Thyroid gland (tissue), 4 donors: ENCODE measurements around the gene SLC41A1.

Experiments used
- POLR2A ChIP-seq, 2 donors: fragments of 450-650 bp; IDR thresholded peaks; one replicate each; pipeline ENCODE4 v1.6.1; 2017; ENCODE audit warnings: antibody characterized with exemption in 2 of 2, mild to moderate bottlenecking in 2 of 2, moderate library complexity in 1 of 2
- TF ChIP-seq, protein P1 (sequence below), 6 experiments: fragments of 200-600 bp in 3 of 6; fragments of 450-650 bp in 3 of 6; sonication (generic) in 3 of 6; IDR thresholded peaks; one replicate each; pipeline ENCODE4 v1.5.1; 2016 to 2019; ENCODE audit warnings: antibody characterized with exemption in 6 of 6, mild to moderate bottlenecking in 2 of 6, inconsistent platforms in 1 of 6, moderate library complexity in 1 of 6

DNA sequence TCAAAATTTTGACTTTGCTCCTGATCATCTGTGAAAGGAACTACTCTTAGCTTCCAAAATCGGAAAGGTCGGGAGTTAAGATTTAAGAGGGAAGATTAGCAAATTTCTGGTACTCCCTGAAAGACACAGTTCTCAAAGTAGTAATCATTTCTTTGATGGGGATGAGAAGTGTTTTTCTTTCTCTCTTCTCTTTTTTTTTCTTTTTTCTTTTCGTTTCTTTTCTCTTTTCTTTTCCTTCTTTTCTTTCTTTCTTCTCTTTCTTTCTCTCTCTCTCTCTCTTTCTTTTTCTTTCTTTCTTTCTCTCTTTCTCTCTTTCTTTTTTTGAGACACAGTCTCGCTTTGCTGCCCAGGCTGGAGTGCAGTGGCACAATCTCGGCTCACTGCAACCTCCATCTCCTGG, 32.7 kb downstream of the SLC41A1 start:
- TF ChIP-seq, protein P1, sequence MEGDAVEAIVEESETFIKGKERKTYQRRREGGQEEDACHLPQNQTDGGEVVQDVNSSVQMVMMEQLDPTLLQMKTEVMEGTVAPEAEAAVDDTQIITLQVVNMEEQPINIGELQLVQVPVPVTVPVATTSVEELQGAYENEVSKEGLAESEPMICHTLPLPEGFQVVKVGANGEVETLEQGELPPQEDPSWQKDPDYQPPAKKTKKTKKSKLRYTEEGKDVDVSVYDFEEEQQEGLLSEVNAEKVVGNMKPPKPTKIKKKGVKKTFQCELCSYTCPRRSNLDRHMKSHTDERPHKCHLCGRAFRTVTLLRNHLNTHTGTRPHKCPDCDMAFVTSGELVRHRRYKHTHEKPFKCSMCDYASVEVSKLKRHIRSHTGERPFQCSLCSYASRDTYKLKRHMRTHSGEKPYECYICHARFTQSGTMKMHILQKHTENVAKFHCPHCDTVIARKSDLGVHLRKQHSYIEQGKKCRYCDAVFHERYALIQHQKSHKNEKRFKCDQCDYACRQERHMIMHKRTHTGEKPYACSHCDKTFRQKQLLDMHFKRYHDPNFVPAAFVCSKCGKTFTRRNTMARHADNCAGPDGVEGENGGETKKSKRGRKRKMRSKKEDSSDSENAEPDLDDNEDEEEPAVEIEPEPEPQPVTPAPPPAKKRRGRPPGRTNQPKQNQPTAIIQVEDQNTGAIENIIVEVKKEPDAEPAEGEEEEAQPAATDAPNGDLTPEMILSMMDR (IDR thresholded peaks at IDR 0.05): no peak
- TF ChIP-seq POLR2A (IDR thresholded peaks at IDR 0.05): no peak
